CD4-positive, alpha-beta T cell treated with Interleukin-15 for 4 hours (primary cell): ENCODE data around the gene GAN.
"Not testable (repeated sequence)": the region's sequence is repeated elsewhere in the genome, so short reads cannot be mapped to it uniquely, and the experiment has no call there.

ENCODE experiments used
- DNase-seq: peaks from one replicate; pipeline ENCODE4 v3.0.0-alpha.2; 2020; ENCODE audit warnings: low spot score

GAN gene

DNA sequence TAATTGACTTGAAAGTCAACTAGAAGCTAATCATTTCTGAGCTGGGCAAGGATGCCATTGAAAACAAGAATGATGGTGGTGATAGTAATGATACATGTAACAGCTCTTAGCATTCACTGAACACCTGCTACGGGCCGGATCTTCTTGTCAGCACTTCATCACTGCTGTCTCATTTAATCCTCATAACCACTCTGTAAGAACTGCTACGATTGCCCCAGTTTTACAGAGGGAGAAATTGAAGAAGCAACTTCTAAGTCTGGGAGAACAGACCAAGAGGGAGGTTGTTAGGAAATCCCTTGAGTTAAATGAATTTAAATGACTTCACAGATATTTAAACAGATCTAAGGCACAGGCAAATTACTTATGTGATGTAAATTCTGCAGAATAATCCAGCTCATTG lies 7.0 kb upstream of the GAN start:
- no peak for DNase-seq

DNA sequence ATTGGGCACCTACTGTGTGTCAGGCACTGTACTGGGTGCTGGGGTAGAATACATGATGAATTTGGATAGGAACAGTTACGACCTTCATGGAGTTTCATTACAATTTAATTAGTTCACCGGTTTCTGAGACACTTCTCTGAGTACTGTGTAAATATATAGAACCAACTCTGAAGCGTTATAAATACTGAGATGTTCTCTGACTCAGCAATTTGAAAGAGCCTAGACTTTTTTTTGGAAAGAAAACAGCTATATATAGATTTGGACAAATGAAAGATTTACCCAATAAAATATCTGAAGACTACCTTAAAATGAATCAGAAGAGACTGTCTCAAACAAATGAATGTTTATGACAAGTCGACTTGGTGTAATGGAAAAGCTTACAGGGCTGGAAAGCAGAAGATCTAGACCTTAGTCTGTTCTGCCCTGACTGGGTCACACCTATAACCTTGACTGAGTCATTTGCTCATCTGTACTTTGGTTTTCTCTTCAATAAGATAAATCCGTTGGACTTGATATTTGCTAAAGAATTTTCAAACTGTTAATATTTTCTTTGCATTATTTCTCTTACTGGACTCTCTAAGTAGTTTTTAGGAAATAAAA lies 4.6 kb upstream of the GAN start:
- no peak for DNase-seq

DNA sequence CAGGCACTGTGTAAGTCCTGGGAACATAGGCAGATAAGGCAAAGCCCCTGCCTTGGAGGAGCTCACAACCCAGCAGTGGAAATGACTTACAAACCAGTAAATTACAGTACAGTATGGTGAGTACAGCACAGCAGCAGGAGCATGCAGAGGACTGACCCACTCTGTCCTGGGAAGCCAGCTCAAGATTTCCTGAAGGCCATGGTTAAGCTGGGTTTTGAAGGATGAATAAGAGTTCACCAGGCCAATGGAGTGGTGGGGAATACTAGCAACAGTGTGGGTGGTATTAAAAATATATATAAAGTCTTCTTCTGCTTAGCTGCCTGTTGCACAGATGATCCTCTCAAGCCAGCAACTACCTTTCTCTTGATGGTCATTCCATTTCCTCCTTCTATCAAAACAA lies 3.0 kb upstream of the GAN start:
- no peak for DNase-seq

DNA sequence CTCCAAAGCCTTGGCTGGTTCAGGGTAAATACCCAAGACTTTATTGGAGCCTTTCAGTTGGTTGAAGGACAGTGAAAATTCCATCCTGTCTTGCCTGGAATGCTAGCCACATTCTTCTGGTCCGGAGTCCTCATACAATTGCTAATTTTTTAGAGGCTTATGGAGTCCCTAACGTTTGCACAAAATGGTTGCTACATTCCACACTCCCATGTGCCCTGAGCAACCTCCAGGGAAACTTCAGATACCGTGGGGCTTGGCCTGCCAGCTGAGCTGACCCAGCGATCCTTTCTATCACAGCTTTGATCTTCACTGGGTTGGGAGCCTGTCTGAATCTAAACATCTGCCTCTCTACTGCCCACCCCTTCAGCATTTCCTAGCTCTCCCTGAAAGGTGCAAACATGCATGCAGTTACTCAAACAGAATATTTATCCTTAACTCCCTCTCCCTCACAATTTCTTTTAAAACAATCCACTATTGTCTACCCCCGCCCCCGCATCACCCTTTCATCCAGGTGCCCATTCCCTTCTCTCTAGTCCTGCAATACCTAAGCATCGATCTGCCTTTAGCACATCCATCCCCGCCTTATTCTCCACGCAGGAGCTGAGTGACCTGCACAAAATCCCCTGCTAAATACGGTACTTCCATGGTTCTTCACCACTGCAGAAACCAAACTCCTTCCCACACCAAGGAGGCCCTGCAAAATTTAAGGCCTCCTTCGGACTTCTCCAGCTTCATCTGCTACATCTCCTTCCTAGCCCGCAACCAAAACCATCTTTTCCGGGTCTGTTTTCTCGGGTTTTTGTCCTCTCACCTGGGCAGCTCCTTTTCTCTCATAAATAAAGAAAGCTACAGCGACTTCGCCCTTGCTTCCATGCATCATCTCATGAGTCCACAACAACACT lies 810 bp upstream of the GAN start:
- no peak for DNase-seq

DNA sequence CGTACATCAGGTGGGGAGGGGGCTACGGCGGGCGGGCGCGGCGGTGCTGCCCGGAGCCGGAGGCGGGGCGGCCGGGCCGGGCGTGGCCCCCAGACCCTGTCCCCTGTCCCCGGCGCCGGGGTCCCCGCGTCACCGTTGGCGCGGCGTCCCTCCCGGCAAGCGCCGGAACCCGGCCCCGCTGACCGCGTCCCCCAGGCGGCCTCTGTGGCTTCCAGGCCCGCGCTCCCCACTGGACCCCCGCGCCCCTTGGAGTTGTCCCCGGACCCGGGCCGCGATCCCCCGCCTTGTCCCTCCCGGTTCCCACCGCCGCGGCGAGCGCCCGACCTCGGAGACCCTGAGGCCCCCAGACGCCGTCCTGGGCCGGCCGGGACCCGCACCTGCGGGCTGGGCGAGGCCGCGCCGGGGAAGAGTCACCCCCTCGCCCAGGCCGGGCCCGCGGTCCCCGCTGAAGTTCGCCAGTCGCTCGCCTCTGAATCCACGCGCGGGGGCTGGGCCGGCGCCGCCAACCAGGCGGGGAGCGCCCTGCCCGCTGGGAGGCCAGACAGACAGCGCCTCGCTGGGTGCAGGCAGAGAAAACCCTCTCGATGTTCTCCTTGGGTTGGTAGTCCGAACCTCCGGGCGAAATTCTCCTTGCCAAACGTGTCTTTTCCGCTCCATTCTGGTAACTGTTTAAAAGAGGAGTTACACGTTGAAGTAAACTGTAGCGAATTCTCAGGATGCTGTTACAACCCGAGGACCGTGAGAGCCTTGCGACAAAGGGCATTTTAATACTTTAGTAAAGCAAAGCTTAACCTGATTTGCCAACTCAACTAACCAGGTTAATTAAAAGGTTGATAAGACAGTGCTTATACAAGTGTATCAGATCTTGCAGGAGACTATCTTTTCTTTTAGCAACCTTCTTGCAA lies 761 bp downstream of the GAN start:
- peak; percentile 27 for DNase-seq

DNA sequence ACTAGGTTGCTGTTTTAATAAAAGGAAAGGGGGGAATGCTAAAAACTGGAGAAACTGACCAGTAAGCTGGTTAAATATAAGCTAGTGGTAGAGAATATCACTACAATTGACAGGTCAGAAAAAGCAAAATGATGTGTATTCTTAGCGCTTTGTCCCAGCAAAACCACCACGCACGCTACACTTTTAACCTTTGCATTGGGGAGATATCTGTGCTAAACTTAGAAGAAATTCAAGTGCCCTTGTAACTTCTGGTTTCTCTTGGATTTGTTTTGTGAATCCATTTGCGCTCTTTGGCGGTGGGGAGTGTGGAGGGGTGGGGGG lies 1.4 kb downstream of the GAN start:
- DNase-seq, result no peak

DNA sequence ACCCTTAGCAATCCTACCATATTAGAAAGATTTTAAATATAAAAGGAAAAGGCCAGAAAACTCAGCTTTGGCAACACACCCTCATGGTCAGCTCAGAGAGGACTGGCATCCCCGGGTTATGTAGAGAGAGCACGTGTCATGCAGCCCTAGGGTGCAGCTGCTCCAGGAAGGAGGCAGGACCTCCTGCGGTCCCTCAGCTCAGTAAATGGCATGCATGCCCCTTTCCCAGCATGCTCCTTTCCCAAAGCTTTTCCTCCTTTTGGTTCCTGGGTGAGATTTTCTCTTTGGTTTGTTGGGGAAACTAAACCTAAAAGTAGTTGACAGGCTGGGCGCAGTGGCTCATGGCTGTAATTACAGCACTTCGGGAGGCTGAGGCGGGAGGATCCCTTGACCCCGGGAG lies 3.9 kb downstream of the GAN start:
- DNase-seq, result no peak

DNA sequence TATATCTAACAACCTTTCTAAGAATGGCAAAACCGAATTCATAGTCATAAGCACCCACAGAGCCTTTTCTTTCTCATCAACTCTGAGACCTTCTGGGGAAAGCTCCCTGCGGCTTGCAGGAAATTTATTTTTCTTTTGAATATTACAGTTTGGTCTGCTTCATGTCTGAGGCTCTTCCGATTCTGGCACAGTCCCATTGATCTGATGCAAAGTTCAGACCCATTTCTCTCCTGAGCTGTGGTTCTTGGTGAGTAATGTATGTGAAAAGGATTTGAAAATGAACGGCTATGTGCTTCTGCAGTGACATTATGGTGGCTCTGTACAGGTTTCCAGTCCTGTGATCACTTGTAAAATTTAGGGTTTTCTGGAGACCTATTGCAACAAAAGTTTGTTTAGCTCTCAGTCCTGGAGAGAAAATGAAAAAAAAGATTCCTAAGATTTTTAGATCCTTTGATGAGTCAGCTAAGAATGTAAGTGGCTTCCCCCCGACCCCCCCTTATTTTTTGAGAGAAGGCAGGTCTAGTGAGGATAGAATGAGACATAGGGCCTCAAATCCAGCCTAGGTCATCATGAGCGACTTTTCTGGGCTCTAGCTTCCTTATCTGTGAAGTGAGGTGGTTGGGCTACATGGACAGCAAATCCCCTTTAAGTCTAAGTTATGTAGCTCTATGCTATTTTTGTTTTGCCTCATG lies 4.6 kb downstream of the GAN start:
- DNase-seq, result no peak

DNA sequence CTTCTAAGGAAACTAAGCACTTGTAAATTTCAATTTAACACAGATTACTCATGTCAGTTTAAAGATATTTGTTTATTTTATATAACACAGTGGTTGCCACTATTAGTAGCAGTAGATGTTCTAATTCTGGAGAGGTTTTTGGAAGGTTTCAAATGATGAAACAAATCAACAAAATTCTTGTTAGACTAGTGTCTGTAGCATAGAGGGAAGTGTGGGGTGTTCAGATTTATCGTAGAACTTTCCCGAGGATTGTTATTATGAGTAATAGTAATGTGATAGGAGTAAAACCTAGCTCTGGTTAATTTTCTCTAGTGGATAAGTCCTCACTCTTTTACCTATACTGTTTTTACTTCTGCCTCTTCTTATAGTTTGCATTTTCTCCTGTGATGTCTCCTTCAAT lies 6.3 kb downstream of the GAN start:
- DNase-seq, result no peak

DNA sequence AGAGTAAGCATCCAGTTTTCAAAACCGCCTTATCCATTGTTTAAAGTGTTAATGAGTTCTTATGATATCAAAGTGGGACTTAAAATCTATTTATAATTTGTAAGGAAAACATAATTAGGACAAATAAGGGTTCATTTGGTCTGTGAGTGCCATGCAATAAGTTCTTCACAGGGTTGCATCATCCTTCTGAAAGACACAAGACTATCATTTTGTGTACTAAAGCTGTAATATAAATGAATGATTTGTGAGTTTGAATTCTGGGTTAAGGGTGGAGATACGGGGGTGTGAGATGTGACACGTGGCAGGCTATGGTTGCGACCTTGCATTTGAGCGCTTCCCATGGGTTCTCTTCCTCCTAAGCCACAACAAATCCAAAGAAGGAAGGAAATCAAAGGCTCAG lies 6.8 kb downstream of the GAN start:
- no peak for DNase-seq

DNA sequence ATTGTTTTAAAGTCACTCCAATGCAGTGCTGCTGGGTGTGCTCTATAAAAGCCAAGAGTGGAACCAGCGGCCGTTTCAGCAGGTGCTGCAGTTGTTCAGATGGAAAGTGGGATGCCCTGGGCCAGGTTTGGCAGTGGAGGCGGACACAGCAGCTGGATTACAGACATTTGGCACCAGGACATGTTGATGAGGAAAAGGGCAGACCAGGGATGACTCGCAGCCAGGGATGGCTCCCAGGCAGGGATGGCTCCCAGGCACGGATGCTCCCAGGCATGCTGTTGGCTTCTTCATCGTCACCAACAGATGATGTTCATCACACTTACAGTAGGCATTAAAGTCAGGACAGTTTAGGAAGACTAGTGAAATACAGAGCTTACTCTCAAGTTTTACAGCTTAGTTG lies 10.0 kb downstream of the GAN start:
- no peak for DNase-seq

DNA sequence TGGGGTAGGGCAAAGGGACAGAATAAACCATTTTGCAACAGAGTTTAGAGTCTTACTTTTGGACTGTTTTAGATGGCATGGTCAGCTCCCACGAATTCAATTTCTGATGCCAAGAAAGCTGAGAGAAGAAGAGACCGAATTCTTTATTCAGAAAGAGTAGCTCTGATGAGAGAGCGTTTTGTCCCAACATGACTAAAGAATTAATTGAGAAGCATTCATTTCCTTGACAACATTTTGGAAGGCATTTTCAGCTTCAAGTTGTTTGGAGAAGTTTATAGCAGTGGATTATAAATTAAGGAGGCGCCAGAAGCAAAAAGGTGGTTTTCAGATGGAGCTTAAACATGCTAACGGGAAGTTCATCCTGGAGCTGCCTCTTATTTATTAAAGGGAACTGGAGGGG lies 12.2 kb downstream of the GAN start:
- no peak for DNase-seq

DNA sequence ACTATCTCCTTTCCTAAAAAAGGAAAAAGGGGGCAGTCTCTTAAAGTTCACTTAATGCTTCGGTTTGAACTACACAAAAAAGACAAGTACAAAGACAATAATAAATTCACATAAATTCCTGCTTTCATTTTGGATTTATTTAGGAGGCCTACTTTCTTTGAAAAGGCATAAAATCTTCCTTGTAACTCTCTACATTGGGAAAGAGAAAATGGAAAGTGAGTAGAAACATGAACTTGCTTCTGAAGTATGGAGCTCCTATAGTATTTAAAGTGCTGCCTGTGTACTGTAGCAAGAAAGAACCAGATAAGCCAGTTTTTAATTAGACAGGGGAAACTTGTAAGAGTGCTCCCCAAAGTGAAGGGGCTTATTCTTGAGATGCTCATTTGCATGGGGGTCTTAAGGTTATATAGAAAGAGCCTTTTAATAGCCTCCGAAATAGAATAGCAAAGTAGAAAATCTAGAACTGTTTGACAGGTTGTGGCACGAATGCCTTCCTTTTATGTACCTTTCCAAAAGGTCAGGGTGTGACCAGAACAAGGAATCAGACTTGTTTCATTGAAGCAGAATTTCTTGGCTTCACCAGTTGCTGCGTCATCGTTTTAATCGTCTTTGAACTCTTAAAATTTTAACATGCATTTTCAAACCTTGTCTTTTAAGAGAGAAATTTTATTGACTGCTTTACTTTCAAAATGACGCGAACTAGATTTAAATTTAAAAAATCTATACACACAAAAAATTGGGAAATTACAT lies 12.9 kb downstream of the GAN start:
- DNase-seq, result no peak

DNA sequence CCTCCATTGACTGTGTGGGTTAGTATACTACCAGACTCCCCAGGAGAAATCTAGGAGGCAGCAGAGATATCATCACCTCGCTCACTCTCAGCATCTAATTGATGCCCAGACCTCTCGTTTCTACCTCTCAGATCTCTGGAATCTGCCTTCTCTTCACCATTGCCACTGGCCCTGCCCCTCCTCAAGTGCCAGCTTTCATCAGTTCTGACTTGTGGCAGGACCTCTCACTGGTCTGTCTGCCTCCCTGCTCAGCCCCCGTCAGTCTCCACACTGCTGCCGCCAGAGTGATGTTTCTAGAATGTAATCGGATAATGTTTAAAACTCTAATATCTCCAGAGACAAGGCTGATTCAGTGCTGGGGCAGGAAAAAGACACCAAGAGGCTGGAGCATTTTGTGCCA lies 15.2 kb downstream of the GAN start:
- DNase-seq, result no peak

DNA sequence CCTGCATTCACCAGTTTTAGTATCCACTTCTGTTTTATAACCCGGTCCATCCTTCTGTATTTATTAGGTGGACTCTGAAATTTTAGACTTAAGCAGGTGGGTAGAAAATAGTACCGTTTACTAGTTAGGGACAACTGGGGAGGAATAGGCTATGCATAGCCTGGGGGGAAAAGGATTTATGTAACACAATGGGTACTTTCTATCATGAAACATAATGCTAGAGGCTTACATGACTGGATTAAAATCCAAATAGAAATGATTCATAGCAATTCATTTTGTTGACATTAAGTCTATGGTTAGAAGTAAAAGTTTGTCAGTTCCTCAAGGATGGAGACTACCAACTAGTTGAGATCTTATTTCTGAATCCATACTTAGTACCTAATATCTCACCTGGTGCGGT lies 18.6 kb downstream of the GAN start:
- no peak for DNase-seq

DNA sequence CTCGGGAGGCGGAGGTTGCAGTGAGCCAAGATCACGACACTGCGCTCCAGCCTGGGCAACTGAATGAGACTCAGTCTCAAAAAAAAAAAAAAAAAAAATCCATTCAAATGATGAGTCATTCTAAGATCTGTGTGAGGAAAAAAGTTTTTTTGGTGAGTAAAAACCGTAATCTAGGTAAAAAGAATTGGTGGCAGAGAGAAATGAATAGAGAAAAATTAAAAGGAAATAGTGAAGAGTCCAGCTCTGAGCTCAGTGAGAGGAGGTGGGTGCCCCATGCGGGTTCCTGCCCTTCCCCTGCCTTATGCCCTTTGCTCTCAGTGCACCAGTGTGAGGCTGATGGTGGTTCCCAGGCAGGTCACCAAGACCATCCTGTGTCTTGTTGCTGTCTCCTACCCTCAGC lies 20.9 kb downstream of the GAN start:
- DNase-seq, result no peak

DNA sequence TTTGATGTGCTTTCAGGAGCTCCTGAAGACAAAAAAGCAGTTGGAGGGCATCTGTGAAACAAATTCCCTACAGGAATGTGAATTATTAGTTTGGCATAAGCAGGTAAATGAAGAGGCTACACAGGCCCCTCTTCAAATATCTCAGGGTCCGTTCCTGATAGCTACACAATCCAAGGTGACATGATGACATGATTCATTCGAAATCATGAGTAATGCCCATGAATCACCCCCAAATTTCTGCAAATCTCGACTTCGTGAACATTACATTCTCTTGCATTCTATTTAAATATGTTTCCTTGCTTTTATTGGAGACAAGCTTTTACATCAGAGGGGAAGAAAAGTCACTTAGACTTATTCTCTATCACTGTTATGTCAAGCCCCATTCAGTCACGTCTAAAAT lies 22.3 kb downstream of the GAN start:
- no peak for DNase-seq

DNA sequence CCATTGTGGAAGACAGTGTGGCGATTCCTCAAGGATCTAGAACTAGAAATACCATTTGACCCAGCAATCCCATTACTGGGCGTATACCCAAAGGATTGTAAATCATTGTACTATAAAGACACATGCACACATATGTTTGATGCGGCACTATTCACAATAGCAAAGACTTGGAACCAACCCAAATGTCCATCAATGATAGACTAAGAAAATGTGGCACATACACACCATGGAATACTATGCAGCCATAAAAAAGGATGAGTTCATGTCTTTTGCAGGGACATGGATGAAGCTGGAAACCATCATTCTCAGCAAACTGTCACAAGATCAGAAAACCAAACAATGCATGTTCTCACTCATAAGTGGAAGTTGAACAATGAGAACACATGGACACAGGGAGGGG lies 30.4 kb downstream of the GAN start:
- DNase-seq, result not testable (repeated sequence)

DNA sequence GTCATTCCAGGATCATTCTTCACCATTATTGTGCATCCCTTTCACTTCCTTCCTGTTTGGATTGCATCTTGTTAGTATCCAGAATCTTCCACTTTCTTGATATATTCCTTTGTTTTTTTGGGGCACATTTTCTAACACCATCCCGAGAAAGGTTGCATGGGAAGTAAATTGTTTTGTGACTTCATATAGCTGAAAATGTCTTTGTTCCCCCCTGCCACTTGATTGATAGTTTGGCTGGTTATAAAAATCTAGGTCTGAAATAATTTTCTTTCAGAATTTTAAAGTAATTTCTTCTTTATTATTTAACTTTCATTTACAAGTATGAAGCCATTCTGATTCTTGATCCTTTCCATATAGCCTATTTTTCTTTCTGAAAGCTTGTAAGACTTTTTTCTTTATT lies 32.7 kb downstream of the GAN start:
- DNase-seq, result no peak

DNA sequence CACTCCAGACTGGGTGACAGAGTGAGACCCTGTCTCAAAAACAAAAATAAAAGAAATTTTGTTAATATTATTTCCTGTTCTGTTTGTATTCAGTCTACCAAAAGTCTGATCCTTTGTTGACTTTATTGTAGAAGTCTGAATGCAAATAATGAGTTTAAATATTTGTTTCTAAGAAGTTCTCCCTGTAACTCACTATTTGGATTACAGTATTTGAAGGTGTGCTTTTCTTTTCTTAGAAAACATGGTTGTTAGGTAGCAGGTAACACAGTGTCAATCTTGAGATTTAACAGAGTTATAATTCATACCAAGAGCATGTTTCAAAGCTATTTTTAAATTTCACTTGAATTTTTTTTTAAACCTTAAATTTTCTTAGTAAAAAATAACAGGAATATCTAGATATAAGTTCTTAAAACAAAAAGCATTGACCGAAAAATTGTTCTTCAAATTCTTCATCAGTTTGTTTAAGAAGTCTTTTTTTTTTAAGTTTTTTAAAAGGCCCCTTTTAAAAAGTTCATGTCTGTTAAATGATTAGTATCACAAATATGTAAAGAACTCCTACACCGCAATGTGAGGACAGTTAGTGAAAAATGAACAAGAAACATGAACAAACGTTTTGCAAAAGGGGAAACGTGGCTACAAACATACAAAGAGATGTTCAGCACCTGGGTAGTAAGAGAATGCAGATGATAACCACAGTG lies 35.0 kb downstream of the GAN start:
- DNase-seq, result no peak

DNA sequence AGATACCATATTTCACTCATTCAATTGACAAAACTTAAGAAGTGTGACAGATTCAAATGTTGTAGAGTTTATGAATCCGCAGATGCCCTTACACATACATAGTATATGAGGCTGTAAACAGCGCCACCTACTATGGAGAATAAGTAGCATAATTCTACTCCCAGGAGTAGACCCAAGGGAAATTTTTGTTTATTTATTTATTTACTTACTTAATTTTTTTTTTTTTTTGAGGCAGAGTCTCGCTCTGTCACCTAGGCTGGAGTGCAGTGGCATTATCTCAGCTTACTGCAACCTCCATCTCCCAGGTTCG lies 35.5 kb downstream of the GAN start:
- no peak for DNase-seq
